Smooth muscle cell (in vitro differentiated cells): ENCODE results near the gene IMMP2L. TPM values are rescaled to one million over a fixed set of nuclear protein-coding genes. Genes with fewer than 3 reads are reported as not detected.
"Not testable (repeated sequence)": the region's sequence is repeated elsewhere in the genome, so short reads cannot be mapped to it uniquely, and the experiment has no call there.

Experiments used
- DNase-seq: peaks from one replicate; lab custom pipeline; 2025; ENCODE audit not compliant: unreplicated experiment; lab: John Stamatoyannopoulos, UW
- H2AFZ ChIP-seq: fragments of 200-600 bp; sonication (generic); 2 replicates; pipeline ENCODE4 v1.6.0; 2016; ENCODE audit warnings: antibody characterized with exemption, low read depth, mild to moderate bottlenecking
- H3F3A ChIP-seq: fragments of 200-600 bp; sonication (generic); 2 replicates; pipeline ENCODE4 v1.6.0; 2017; ENCODE audit warnings: antibody characterized with exemption, low read depth
- H3K27ac ChIP-seq: fragments of 200-600 bp; sonication (generic); 2 replicates; pipeline ENCODE4 v1.5.1; 2016; ENCODE audit warnings: low read depth, mild to moderate bottlenecking
- H3K27me3 ChIP-seq: fragments of 200-600 bp; sonication (generic); 2 replicates; pipeline ENCODE4 v1.6.1; 2016; ENCODE audit warnings: low read depth, mild to moderate bottlenecking
- H3K36me3 ChIP-seq: fragments of 200-600 bp; sonication (generic); 2 replicates; pipeline ENCODE4 v1.5.1; 2016; ENCODE audit warnings: low read depth
- H3K4me1 ChIP-seq: fragments of 200-600 bp; sonication (generic); 2 replicates; pipeline ENCODE4 v1.5.1; 2016; ENCODE audit warnings: low read depth
- H3K4me2 ChIP-seq: fragments of 200-600 bp; sonication (generic); 2 replicates; pipeline ENCODE4 v1.6.0; 2016; ENCODE audit warnings: mild to moderate bottlenecking
- H3K4me3 ChIP-seq: fragments of 200-600 bp; sonication (generic); 2 replicates; pipeline ENCODE4 v1.5.1; 2016; ENCODE audit warnings: mild to moderate bottlenecking
- H3K79me2 ChIP-seq: fragments of 200-600 bp; sonication (generic); 2 replicates; pipeline ENCODE4 v1.6.0; 2016; ENCODE audit warnings: low read depth, mild to moderate bottlenecking
- H3K9ac ChIP-seq: fragments of 200-600 bp; sonication (generic); 2 replicates; pipeline ENCODE4 v1.6.0; 2016; ENCODE audit warnings: low read depth
- H3K9me3 ChIP-seq: fragments of 200-600 bp; sonication (generic); replicated peaks from 2 replicates; pipeline ENCODE4 v1.5.1; 2016; ENCODE audit warnings: low read depth
- H4K20me1 ChIP-seq: fragments of 200-600 bp; sonication (generic); 2 replicates; pipeline ENCODE4 v1.6.0; 2016; ENCODE audit warnings: low read depth
- CTCF ChIP-seq: fragments of 200-600 bp; sonication (generic); IDR thresholded peaks from 2 replicates; pipeline ENCODE4 v1.5.1; 2017; ENCODE audit warnings: borderline replicate concordance, mild to moderate bottlenecking, antibody characterized with exemption; ENCODE audit not compliant: insufficient read depth, poor library complexity, severe bottlenecking
- WGBS: methylation state at CpG from one replicate; pipeline ENCODE4 v1.1.7; 2016; ENCODE audit warnings: low lambda C conversion rate; 5-methylcytosine and 5-hydroxymethylcytosine counted together
- polyA plus RNA-seq: library from polyadenylated mRNA; unstranded; fragments of >200 nt; fragmentation: Nextera tagmentation; extraction: Ambion mirVana; gene quantifications from 2 replicates; pipeline ENCODE4 v1.2.1, GENCODE V29; 2016
- total RNA-seq: library from RNA; depleted of rRNA; stranded (reverse); fragments of >200 nt; gene quantifications from 2 replicates; pipeline ENCODE4 v1.2.3, GENCODE V29; 2014

IMMP2L gene
- total RNA-seq (9.1 and 10.9 TPM in 2 replicates), polyA plus RNA-seq (11.1 and 19.0 TPM in 2 replicates)

GRCh38 chr7:111561904-111562732 is at the start of gene IMMP2L:
Gene IMMP2L (minus strand): TSS chr7:111562492.
- Histone ChIP-seq H3K4me1 (peaks cover 16% of the 10 kb centered on the region), H3K79me2 (no peaks in the 10 kb centered on the region), H3K9ac (peak within 1 kb of the TSS; percentile 78), H3F3A (no peaks in the 10 kb centered on the region), H3K27me3 (peaks cover 6% of the 10 kb centered on the region), H3K27ac (peak within 1 kb of the TSS; percentile 34), H2AFZ (peak within 1 kb of the TSS; percentile 99), H3K4me2 (peak within 1 kb of the TSS; percentile 88), H4K20me1 (no peaks in the 10 kb centered on the region), H3K4me3 (peak within 1 kb of the TSS; percentile 72), H3K36me3 (no peaks in the 10 kb centered on the region), H3K9me3 (no peaks in the 10 kb centered on the region)
- peak; percentile 17 for TF ChIP-seq CTCF
- DNase-seq, result peak; percentile 56
- 2% methylated on average over 55 of the region's 84 CpGs for WGBS

- H4K20me1 ChIP-seq, H2AFZ ChIP-seq, H3K9me3 ChIP-seq, H3K4me2 ChIP-seq, H3F3A ChIP-seq, DNase-seq, H3K4me1 ChIP-seq, H3K9ac ChIP-seq, H3K27me3 ChIP-seq, H3K79me2 ChIP-seq, H3K36me3 ChIP-seq, H3K4me3 ChIP-seq, H3K27ac ChIP-seq: not testable (repeated sequence)
- 95% methylated on average over 17 of the region's 58 CpGs for WGBS
Observed at GRCh38 chr7:111609483-111610254, 47.4 kb upstream of the IMMP2L start.

GRCh38 chr7:111607621-111608020 is 45.3 kb upstream of the IMMP2L start:
- 86% methylated on average over 2 of the region's 2 CpGs for WGBS
- Histone ChIP-seq H3K27ac (no peak overlapping the region), H3K4me1 (no peaks in the 10 kb centered on the region), H3K36me3 (no peaks in the 10 kb centered on the region), H2AFZ (no peak overlapping the region), H3K27me3 (no peaks in the 10 kb centered on the region), H3K4me3 (no peak overlapping the region), H3F3A (no peaks in the 10 kb centered on the region), H3K79me2 (no peaks in the 10 kb centered on the region), H4K20me1 (no peaks in the 10 kb centered on the region), H3K9ac (no peak overlapping the region), H3K4me2 (no peak overlapping the region), H3K9me3 (no peaks in the 10 kb centered on the region)
- no peak for TF ChIP-seq CTCF
- no peak for DNase-seq

GRCh38 chr7:111605246-111605645 is 43.0 kb upstream of the IMMP2L start:
- Histone ChIP-seq H3F3A (no peaks in the 10 kb centered on the region), H3K79me2 (no peaks in the 10 kb centered on the region), H3K36me3 (no peaks in the 10 kb centered on the region), H2AFZ (no peak overlapping the region), H3K27me3 (no peaks in the 10 kb centered on the region), H3K9me3 (no peaks in the 10 kb centered on the region), H3K4me1 (no peaks in the 10 kb centered on the region), H3K9ac (no peak overlapping the region), H3K27ac (no peak overlapping the region), H3K4me3 (no peak overlapping the region), H3K4me2 (no peak overlapping the region), H4K20me1 (no peaks in the 10 kb centered on the region)
- no peak for TF ChIP-seq CTCF
- 72% methylated on average over 1 of the region's 1 CpG for WGBS
- DNase-seq, result no peak
